ENCODE data around the gene OPN4.

DNA sequence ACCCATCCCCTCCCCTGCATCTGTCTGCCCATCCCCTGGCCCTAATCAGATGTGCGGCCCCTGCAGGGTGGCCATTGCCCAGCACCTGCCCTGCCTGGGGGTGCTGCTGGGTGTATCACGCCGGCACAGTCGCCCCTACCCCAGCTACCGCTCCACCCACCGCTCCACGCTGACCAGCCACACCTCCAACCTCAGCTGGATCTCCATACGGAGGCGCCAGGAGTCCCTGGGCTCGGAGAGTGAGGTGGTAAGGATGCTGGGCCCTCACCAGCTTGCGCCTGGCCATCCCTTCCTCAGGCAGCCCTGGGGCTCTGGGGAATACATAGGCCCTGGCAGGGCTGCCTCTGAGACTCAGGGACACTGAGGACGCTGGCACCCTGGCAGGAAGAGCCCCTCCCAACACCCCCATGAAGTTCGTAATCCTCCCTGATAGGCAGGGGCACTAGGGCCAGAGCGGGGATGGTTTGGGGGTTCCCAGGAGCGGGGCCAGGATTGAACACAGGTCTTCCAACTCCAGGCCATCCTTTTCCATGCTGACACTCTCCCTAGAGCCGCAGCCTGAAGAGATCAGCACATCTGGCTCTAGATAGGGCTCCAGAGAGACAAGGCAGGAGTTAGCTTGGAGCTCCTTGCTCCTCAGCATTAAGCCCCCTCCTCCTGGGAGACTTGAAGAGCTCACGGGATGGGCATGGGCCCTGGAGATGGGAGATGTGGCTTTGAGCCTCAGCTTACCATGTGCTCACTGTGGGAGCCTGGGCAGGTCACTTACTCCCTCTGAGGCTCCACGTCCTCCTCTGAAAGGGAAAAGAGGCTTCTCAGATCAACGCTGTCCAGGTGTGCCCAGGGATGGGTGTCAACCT is 8.1 kb downstream of the OPN4 start:
- no peak for TF ChIP-seq CTCF (conservative IDR thresholded peaks at IDR 0.05; ENCODE audit: low read depth, low read length)
- no peak for TF ChIP-seq EZH2 (IDR thresholded peaks at IDR 0.05; ENCODE audit: borderline replicate concordance, low read depth, low read length, poor library complexity, severe bottlenecking)

All from A673 (cell line).